Activated CD4-positive, alpha-beta T cell treated with anti-CD3 and anti-CD28 coated beads, Interleukin-2, amount 50 U/mL, for 16 hours (primary cell): Measurements from ENCODE around the gene SSU72.
A peak's percentile ranks its signal among the peaks of the same experiment; 100 is the strongest.

Experiments
- DNase-seq: peaks from one replicate; pipeline ENCODE4 v3.0.0-alpha.2; 2020

SSU72 gene

DNA sequence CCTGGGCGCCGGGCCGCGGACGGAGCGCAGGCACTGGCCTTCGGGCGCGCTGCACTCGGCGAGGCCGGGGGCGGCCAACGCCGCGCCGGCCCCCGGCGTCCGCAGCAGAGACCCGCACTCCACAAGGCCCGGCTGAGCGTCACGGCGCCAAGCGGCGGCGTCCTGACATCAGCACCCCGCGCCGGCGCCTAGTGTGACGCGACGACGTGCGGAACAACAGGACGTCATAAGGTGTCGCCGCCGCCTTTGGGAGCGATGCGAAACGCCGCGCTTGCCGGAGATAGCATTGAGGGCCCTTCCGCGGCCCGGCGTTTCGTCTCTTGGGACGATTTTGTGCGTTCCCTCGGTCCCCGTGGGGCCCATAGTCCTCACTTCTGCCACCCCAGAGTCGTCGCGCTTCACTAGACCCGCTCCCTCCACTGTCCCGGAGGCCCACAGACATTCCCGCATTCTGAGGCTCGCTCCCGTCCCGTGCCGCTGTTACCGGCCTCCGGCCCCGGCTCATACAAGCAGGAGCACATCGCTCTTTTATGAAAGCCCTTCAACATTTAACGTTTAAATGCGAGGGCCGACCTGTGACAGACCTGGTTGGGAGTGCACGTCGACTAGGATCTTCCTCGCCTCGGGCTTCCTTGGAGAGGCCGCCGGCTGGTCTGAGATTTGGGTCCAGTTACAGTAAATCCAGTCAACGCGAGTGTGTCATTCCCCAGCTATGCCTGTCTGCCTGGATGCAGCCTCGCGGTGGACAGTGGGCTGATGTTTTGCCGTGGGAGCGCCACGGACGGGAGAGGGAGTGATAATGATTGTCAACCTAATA lies at the start of gene SSU72:
SSU72 (minus strand) TSS at position 143 of the 817 bp plus-strand sequence. CDS start 306 bp downstream, outside the sequence.
- DNase-seq = peak; percentile 94

- DNase-seq = no peak
These were observed 49.2 kb upstream of the SSU72 start for GRCh38 chr1:1623631-1624442.

DNA sequence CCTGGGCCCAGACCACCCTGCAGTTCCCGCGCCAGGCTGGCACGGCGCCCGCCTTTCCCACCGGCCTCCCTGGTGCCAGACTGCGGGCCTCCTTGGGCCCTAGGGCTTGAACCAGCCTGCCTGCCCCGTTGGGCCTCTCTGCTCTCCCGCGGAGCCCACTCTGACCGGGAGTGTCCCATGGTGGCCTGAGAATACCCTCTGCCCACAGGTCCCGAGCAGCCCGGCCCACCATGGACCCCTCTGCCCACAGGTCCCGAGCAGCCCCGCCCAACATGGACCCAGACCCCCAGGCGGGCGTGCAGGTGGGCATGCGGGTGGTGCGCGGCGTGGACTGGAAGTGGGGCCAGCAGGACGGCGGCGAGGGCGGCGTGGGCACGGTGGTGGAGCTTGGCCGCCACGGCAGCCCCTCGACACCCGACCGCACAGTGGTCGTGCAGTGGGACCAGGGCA lies 48.5 kb upstream of the SSU72 start:
- no peak for DNase-seq

GRCh38 chr1:1622788-1623094 lies 48.1 kb upstream of the SSU72 start:
- DNase-seq = no peak

DNA sequence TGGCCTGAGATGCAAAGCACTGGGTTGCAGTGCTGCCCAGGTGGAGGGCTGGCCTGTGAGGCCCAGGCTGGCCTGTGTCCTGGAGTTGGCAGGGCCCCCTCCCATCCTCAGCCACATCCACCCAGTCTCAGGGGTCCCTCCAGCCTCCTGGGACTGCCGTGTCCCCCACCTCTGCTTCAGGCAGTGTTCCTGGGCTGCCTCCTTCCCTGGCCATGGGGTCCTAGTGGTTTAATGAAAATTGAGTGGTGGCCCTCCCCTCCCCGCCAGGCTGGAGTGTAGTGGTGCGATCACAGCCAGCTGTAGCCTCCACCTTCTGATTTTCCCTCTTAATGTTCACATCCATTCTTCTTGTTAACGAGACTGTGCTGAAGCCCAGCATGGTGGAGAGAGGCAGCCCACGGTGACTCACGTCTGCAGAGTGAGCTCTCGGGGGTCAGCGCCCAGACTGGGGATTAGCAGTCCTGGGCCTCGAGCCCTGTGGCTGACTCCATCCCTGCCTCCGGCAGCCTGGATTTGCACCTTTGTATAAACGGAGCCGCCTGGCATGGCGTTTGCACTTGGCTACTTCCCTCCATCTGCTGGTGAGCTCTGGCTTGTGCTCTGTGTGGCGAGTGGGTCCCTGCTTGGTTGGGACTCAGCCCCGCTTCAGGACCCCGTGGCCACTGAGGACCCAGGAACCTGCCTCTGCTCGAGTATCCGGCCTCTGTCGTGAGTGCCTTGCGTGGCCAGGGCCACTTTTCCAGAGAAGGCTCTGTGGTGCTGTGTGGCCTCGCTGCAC lies 47.5 kb upstream of the SSU72 start:
- DNase-seq = no peak

DNA sequence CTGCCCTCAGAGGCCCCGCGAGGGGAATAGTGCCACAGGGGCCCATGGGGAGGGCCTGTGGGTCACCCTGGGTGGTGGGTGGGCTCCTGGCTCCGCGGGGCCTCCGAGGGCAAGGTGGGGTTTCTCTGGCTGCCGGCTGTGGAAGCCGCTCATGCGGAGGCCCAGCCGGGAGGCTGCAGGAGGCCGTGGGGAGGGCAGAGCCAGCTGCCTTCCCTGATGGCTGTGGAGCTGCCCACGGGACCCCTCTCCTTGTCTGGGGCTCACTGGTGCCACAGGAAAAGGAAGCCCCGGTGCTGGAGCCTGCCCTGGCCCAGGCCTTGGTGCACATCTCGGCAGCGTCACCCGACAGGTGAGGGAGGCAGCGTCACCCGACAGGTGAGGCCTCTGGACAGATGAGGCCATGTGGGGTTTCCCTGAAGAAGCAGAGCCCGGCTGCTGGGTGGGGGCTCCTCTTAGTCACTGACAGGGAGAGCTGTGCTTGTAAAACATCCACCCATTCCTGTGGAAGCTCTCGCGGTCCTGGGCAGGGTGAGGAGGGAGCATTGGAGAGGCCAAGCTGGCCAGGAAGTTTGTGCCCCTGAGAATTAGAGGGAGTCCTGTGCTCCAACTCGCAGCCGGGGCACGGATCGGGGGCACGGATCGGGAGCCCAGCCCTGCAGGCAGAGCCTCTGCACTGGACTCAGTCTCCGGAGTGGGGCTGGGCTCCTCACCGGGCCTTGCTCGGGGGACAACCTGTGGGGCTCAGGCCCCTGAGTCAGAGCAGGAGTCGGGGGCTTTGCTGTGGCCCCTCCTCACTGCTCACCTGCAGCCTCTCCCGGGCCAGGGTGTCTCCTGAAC lies 46.7 kb upstream of the SSU72 start:
- no peak for DNase-seq

- no peak for DNase-seq
These were observed 45.9 kb upstream of the SSU72 start for GRCh38 chr1:1620433-1621139.

DNA sequence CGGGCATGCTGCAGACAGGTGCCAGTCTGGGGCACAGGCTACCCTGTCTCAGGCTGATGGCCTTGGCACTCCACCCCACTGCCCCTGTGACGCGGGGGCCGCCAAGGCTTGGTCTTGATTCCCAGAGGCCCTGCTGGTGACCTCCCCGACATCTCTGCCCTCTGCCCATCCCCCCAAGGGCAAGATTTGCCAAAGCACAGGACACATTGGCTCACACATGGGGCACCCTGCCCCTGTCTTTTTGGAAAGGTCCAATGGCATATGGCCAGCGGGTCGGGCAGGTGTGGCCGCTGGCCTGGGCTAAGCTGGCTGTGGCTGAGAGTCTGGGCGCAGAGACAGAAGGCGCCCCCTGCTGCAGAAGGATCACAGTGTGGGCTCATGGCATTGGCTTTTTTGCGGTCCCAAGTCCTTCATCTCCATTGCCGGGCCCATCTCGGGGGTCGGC lies 45.3 kb upstream of the SSU72 start:
- DNase-seq = no peak

- no peak for DNase-seq
These were observed 43.9 kb upstream of the SSU72 start for GRCh38 chr1:1618396-1619068.

- no peak for DNase-seq
These were observed 43.3 kb upstream of the SSU72 start for GRCh38 chr1:1617925-1618324.

DNA sequence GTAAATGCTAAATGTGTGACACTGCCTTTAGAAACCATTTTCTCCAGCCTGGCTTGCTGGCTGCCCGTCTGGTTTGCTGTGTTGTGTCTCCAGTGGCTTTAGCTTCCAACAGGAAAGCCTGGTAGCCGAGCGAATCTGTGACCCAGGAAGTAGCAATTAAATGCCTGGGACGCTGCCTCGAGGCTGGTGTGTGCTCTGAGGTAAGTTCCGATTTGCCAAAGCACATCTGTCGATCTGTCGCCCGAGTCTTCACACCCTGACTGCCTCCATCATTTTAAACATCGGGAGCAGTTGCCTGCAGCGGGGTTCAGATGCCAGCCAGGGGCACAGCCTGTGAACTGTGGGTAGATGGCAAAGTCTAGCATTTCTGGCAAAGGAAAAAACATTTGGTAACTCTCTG lies 42.9 kb upstream of the SSU72 start:
- no peak for DNase-seq

DNA sequence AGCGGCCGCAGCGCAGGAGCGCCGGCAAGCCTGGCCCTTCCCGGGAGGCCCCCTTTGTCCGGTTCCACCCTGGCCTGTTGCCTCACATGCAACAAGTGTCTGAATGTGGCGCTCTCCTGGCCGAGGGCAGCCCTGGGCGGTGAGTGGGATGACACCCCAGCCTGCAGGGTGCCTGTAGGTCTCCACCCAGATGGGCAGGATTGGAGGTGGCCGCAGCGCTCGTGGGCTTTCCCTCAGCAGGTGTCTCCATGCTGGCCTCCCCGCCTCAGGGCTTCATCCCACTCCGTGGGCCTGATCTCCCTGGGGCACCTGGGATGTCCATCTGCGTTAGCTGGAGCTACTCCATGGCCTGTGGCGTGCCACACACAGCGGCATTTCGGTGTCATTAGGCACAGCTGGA lies 42.2 kb upstream of the SSU72 start:
- DNase-seq = no peak

GRCh38 chr1:1616045-1616790 lies 41.6 kb upstream of the SSU72 start:
- DNase-seq = peak; percentile 27

- peak; percentile 98 for DNase-seq
These were observed 40.8 kb upstream of the SSU72 start, which contains the start of gene MIB2 for GRCh38 chr1:1615256-1616044. Gene MIB2 (plus strand): TSS chr1:1615500. CDS start chr1:1623453, 7,953 bp downstream.

- no peak for DNase-seq
These were observed 40.2 kb upstream of the SSU72 start for GRCh38 chr1:1614954-1615255.

- DNase-seq = peak; percentile 53
These were observed 39.7 kb upstream of the SSU72 start for GRCh38 chr1:1614204-1614953.

- DNase-seq = no peak
These were observed 38.9 kb upstream of the SSU72 start for GRCh38 chr1:1613509-1614082.

DNA sequence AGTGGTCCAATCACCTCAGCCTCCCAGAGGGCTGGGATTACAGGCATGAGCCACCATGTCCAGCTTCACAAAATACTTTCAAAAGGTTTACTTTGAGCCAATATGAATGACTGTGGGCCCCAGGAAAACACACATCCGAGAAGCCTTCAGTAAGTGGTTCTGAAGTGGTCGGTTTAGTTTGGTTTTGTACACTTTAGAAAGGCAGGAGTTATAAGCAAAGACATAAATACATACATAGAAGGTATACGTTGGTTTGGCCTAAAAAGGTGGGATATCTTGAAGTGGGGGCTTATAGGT lies 37.4 kb upstream of the SSU72 start:
- no peak for DNase-seq

GRCh38 chr1:1610796-1611195 lies 36.1 kb upstream of the SSU72 start:
- DNase-seq = no peak
